H1 (cell line): ENCODE data around the gene UBXN4. TPM values are rescaled to one million over a fixed set of nuclear protein-coding genes. Genes with fewer than 3 reads are reported as not detected.

Experiments used
- JUND ChIP-seq: IDR thresholded peaks from 2 replicates; pipeline ENCODE4 v1.6.1; 2011; ENCODE audit warnings: mild to moderate bottlenecking, improper control_type of control experiment, low read length
- SAP30 ChIP-seq: fragments of 300-600 bp; sonication (generic); IDR thresholded peaks from 2 replicates; pipeline ENCODE4 v1.7.1; 2012; ENCODE audit warnings: low read length, moderate library complexity, mild to moderate bottlenecking, inconsistent platforms; ENCODE audit not compliant: insufficient read depth, insufficient replicate concordance
- TAF1 ChIP-seq: IDR thresholded peaks from 2 replicates; pipeline ENCODE4 v1.6.1; 2011; ENCODE audit warnings: mild to moderate bottlenecking, low read depth, low read length
- TCF12 ChIP-seq: IDR thresholded peaks from 2 replicates; pipeline ENCODE4 v1.6.1; 2011; ENCODE audit warnings: low read depth, mild to moderate bottlenecking, low read length
- polyA plus RNA-seq, 7 experiments: library from polyadenylated mRNA; depleted of rRNA in 3 of 7; stranded (reverse) in 5 of 7; unstranded in 2 of 7; fragments of >200 nt in 5 of 7; fragments of 200-250 nt in 2 of 7; gene quantifications; 1 replicate in 5 of 7; 2 replicates in 1 of 7; 4 replicates in 1 of 7; pipeline versions ENCODE4 v1.2.1 to v1.2.3, GENCODE V29; 2011 to 2013; ENCODE audit warnings: missing spikeins in 2 of 7, mixed read lengths in 2 of 7
- total RNA-seq: library from RNA; stranded (reverse); fragmentation: NEBNext Ultra II Directional; extraction: Animal tissue kit (Norgen Biotek cat#: 25700); gene quantifications from 2 replicates; pipeline ENCODE4 v1.2.1, GENCODE V29; 2021

The UBXN4 gene
- total and polyA plus RNA-seq, 2 of the 8 experiments (the other 6 are each of a cell fraction or from before 2014, with no cell fraction given) = 20.1 to 64.2 TPM

- TF ChIP-seq TAF1 (no peak), SAP30 (no peak), TCF12 (no peak), JUND (no peak)
- TF ChIP-seq, all 59 proteins: peak for 0
These were observed 55.0 kb downstream of the UBXN4 start (continued) for GRCh38 chr2:135796606-135797005.
